OCI-LY7 (cell line): ENCODE data around the gene SLC16A12. TPM values are rescaled to one million over a fixed set of nuclear protein-coding genes. Genes with fewer than 3 reads are reported as not detected.

Source experiments
- BruUV-seq: library from RNA; stranded (reverse); fragments of 400-500 nt; replicated peaks from 2 replicates; lab custom pipeline; 2021; lab: Mats Ljungman, UMichigan
- CTCF ChIA-PET: fragments of 300-600 bp; sonication (Branson Sonifier 250); formaldehyde crosslinking; loops from one replicate; lab custom pipeline; 2022; ENCODE audit warnings: antibody characterized with exemption; ENCODE audit not compliant: unreplicated experiment; lab: Charles Lee
- POLR2A ChIA-PET: fragments of 300-600 bp; sonication (Branson Sonifier 250); formaldehyde crosslinking; loops from one replicate; lab custom pipeline; 2022; ENCODE audit warnings: antibody characterized with exemption; lab: Charles Lee
- DNase-seq: peaks from one replicate; pipeline ENCODE4 v3.0.0-alpha.2; 2015; ENCODE audit warnings: low spot score
- H2AFZ ChIP-seq: fragments of 200-600 bp; sonication (generic), shearing (Covaris generic); 2 replicates; pipeline ENCODE4 v1.6.1; 2014; ENCODE audit warnings: mild to moderate bottlenecking, antibody characterized with exemption, low read length, moderate library complexity
- H3K27ac ChIP-seq: fragments of 200-600 bp; sonication (generic); 2 replicates; pipeline ENCODE4 v1.5.1; 2014; ENCODE audit warnings: mixed run types, low read depth, mild to moderate bottlenecking, moderate library complexity, low read length, inconsistent platforms; ENCODE audit not compliant: poor library complexity, severe bottlenecking
- H3K36me3 ChIP-seq: fragments of 200-600 bp; sonication (generic); 2 replicates; pipeline ENCODE4 v1.6.1; 2014; ENCODE audit warnings: mild to moderate bottlenecking, antibody characterized with exemption, low read length, moderate library complexity, mixed read lengths; ENCODE audit not compliant: insufficient read depth
- H3K4me1 ChIP-seq: fragments of 200-600 bp; sonication (generic); 2 replicates; pipeline ENCODE4 v1.5.1; 2014; ENCODE audit warnings: mild to moderate bottlenecking, low read length; ENCODE audit not compliant: insufficient read depth, poor library complexity, severe bottlenecking
- H3K4me2 ChIP-seq: fragments of 200-600 bp; sonication (generic); 2 replicates; pipeline ENCODE4 v1.6.1; 2014; ENCODE audit warnings: mild to moderate bottlenecking, low read length
- H3K4me3 ChIP-seq: fragments of 200-600 bp; sonication (generic); 2 replicates; pipeline ENCODE4 v1.5.1; 2014; ENCODE audit warnings: mild to moderate bottlenecking, low read depth, low read length; ENCODE audit not compliant: poor library complexity, severe bottlenecking
- H3K79me2 ChIP-seq: fragments of 200-600 bp; sonication (generic); 2 replicates; pipeline ENCODE4 v1.6.1; 2016; ENCODE audit warnings: low read depth, mild to moderate bottlenecking, low read length, moderate library complexity, mixed read lengths; ENCODE audit not compliant: insufficient read depth
- H3K9me2 ChIP-seq: fragments of 200-600 bp; sonication (generic); 2 replicates; pipeline ENCODE4 v1.6.1; 2016; ENCODE audit warnings: mild to moderate bottlenecking, low read length, mixed read lengths; ENCODE audit not compliant: insufficient read depth
- H3K9me3 ChIP-seq: fragments of 200-600 bp; sonication (generic); 2 replicates; pipeline ENCODE4 v1.6.1; 2014; ENCODE audit warnings: mild to moderate bottlenecking, mixed run types, low read length, mixed read lengths
- H4K20me1 ChIP-seq: fragments of 200-600 bp; sonication (generic); 2 replicates; pipeline ENCODE4 v1.6.1; 2014; ENCODE audit warnings: mild to moderate bottlenecking, antibody characterized with exemption, low read length, moderate library complexity, mixed read lengths; ENCODE audit not compliant: insufficient read depth
- EZH2phosphoT487 ChIP-seq: fragments of 200-600 bp; sonication (generic); IDR thresholded peaks from 2 replicates; pipeline ENCODE4 v1.6.1; 2018; ENCODE audit warnings: low read depth, borderline replicate concordance, mild to moderate bottlenecking, mixed run types, antibody characterized with exemption, low read length, moderate library complexity, mixed read lengths
- intact Hi-C: fragments of 100-400 bp; cut with micrococcal nuclease; formaldehyde crosslinking; loops from one replicate; pipeline ENCODE4 v1.10.0; 2022; ENCODE audit not compliant: unreplicated experiment
- total RNA-seq, 2 experiments: library from RNA; depleted of rRNA in 1 of 2; stranded (reverse); fragments of >200 nt in 1 of 2; shearing (Covaris generic) in 1 of 2; gene quantifications; 2 replicates each; pipeline ENCODE4 v1.2.3, GENCODE V29; 2014 to 2022
- TF ChIP-seq, protein P1 (sequence below): fragments of 200-600 bp; sonication (generic); conservative IDR thresholded peaks from 2 replicates; pipeline ENCODE4 v1.5.1; 2014; ENCODE audit warnings: mild to moderate bottlenecking, antibody characterized with exemption, low read length, moderate library complexity, mixed read lengths

SLC16A12 gene
- total RNA-seq, 2 experiments from 2014 or later: not detected

GRCh38 chr10:89543841-89544240 is 8.4 kb upstream of the SLC16A12 start:
- Histone ChIP-seq H3K9me3 (no peaks in the 10 kb centered on the region), H3K4me1 (no peaks in the 10 kb centered on the region), H3K36me3 (no peaks in the 10 kb centered on the region), H4K20me1 (no peaks in the 10 kb centered on the region), H3K79me2 (no peaks in the 10 kb centered on the region), H3K4me2 (no peak overlapping the region), H3K4me3 (no peak overlapping the region), H3K27ac (no peak overlapping the region), H3K9me2 (no peaks in the 10 kb centered on the region), H2AFZ (no peak overlapping the region)
- CTCF ChIA-PET: interaction anchor here (0.6 kb wide), 1 partner anchor 21 kb away, joined by 3 read pairs; no protein-coding TSS in a partner anchor
- TF ChIP-seq EZH2phosphoT487: no peak
- BruUV-seq: no TSS peak
- DNase-seq: no peak
- intact Hi-C loops: no loop called here
- POLR2A ChIA-PET: interaction anchor here (0.5 to 0.7 kb wide), 4 partner anchors 196 to 612 kb away, joined by 3 to 5 read pairs (median 3); no protein-coding TSS in a partner anchor

- BruUV-seq: no TSS peak
- intact Hi-C loops: no loop called here
- H3K36me3 ChIP-seq: no peaks in the 10 kb centered on the region
- no peak overlapping the region for H3K27ac ChIP-seq
- H3K9me3 ChIP-seq: no peaks in the 10 kb centered on the region
- no peak overlapping the region for H2AFZ ChIP-seq
- H3K9me2 ChIP-seq: no peaks in the 10 kb centered on the region
- H3K4me1 ChIP-seq: no peaks in the 10 kb centered on the region
- H4K20me1 ChIP-seq: no peaks in the 10 kb centered on the region
- ChIA-PET POLR2A (interaction anchor here (0.7 kb wide), 1 partner anchor 1799 kb away, joined by 4 read pairs; no protein-coding TSS in a partner anchor), CTCF (no interaction called here)
- DNase-seq: no peak
- no peaks in the 10 kb centered on the region for H3K79me2 ChIP-seq
- no peak overlapping the region for H3K4me3 ChIP-seq
- TF ChIP-seq, protein P1, sequence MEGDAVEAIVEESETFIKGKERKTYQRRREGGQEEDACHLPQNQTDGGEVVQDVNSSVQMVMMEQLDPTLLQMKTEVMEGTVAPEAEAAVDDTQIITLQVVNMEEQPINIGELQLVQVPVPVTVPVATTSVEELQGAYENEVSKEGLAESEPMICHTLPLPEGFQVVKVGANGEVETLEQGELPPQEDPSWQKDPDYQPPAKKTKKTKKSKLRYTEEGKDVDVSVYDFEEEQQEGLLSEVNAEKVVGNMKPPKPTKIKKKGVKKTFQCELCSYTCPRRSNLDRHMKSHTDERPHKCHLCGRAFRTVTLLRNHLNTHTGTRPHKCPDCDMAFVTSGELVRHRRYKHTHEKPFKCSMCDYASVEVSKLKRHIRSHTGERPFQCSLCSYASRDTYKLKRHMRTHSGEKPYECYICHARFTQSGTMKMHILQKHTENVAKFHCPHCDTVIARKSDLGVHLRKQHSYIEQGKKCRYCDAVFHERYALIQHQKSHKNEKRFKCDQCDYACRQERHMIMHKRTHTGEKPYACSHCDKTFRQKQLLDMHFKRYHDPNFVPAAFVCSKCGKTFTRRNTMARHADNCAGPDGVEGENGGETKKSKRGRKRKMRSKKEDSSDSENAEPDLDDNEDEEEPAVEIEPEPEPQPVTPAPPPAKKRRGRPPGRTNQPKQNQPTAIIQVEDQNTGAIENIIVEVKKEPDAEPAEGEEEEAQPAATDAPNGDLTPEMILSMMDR: no peak
- no peak for TF ChIP-seq EZH2phosphoT487
- H3K4me2 ChIP-seq: no peak overlapping the region
These were observed 5.1 kb upstream of the SLC16A12 start for GRCh38 chr10:89540420-89540949.

GRCh38 chr10:89537364-89537763 is 2.0 kb upstream of the SLC16A12 start:
- no peaks in the 10 kb centered on the region for H4K20me1 ChIP-seq
- DNase-seq: no peak
- H2AFZ ChIP-seq: no peak overlapping the region
- H3K9me2 ChIP-seq: no peaks in the 10 kb centered on the region
- no peaks in the 10 kb centered on the region for H3K79me2 ChIP-seq
- intact Hi-C loops: no loop called here
- H3K9me3 ChIP-seq: no peaks in the 10 kb centered on the region
- no peaks in the 10 kb centered on the region for H3K4me1 ChIP-seq
- no peak overlapping the region for H3K4me2 ChIP-seq
- no peaks in the 10 kb centered on the region for H3K36me3 ChIP-seq
- BruUV-seq: no TSS peak
- TF ChIP-seq, protein P1: no peak
- H3K27ac ChIP-seq: no peak overlapping the region
- CTCF ChIA-PET: no interaction called here
- no peak overlapping the region for H3K4me3 ChIP-seq
- POLR2A ChIA-PET: no interaction called here
